C1 segment of cervical spinal cord (tissue), 14 donors: ENCODE results near the gene AFF1.

Source experiments
- DNase-seq, 14 donors: peaks; one replicate each; lab custom pipeline; 2025; lab: John Stamatoyannopoulos, UW

AFF1 gene

GRCh38 chr4:86918539-86919072 is 16.2 kb upstream of the AFF1 start:
- DNase-seq, result no peak

GRCh38 chr4:86919561-86920223 is 15.1 kb upstream of the AFF1 start:
- no peak for DNase-seq

GRCh38 chr4:86921608-86922252 is 13.1 kb upstream of the AFF1 start:
- DNase-seq, result no peak

GRCh38 chr4:86924811-86925210 is 10.0 kb upstream of the AFF1 start:
- DNase-seq, result no peak

- no peak for DNase-seq
These were observed 8.2 kb upstream of the AFF1 start for GRCh38 chr4:86926435-86927086.

GRCh38 chr4:86927843-86928395 is 6.9 kb upstream of the AFF1 start:
- no peak for DNase-seq

- DNase-seq, result no peak
These were observed 6.2 kb upstream of the AFF1 start for GRCh38 chr4:86928400-86929255.

GRCh38 chr4:86934147-86934770 is 552 bp upstream of the AFF1 start:
- DNase-seq, result peak in 6 of 14 donors; percentile 15 to 50 (median 31)

GRCh38 chr4:86935566-86935852 is 698 bp downstream of the AFF1 start:
- DNase-seq, result peak in 3 of 14 donors; percentile 40 to 75 (median 55)

- peak in 7 of 14 donors; percentile 33 to 71 (median 62) for DNase-seq
These were observed 1.3 kb downstream of the AFF1 start for GRCh38 chr4:86935853-86936733.

GRCh38 chr4:86938771-86939520 is 4.1 kb downstream of the AFF1 start:
- no peak for DNase-seq

GRCh38 chr4:86939729-86940575 is 5.1 kb downstream of the AFF1 start:
- DNase-seq, result no peak

GRCh38 chr4:86940920-86941460 is 6.2 kb downstream of the AFF1 start:
- DNase-seq, result no peak

GRCh38 chr4:86942185-86942666 is 7.4 kb downstream of the AFF1 start:
- no peak for DNase-seq

- DNase-seq, result no peak
These were observed 10.4 kb downstream of the AFF1 start for GRCh38 chr4:86944964-86945781.

- DNase-seq, result no peak
These were observed 12.2 kb downstream of the AFF1 start for GRCh38 chr4:86946868-86947500.
